T-cell (primary cell): ENCODE measurements around the gene AK6. TPM values are rescaled to one million over a fixed set of nuclear protein-coding genes. Genes with fewer than 3 reads are reported as not detected.
"Not testable (repeated sequence)": the region's sequence is repeated elsewhere in the genome, so short reads cannot be mapped to it uniquely, and the experiment has no call there.

Experiments
- ATAC-seq, 4 experiments: fragments of 200-7000 bp in 3 of 4; fragments of 150-1000 bp in 1 of 4; cut with Tn5 transposase; replicated peaks in 1 of 4; 1 replicate in 3 of 4; 2 replicates in 1 of 4; pipeline ENCODE4 v1.10.0; 2021; ENCODE audit warnings: moderate library complexity in 3 of 4, mild to moderate bottlenecking in 2 of 4, moderate number of reproducible peaks in 1 of 4
- CTCF ChIA-PET, 2 donors: fragments of 300-600 bp; sonication (Branson Sonifier 250); formaldehyde crosslinking; loops; one replicate each; lab custom pipeline; 2022; ENCODE audit warnings: antibody characterized with exemption in 2 of 2; lab: Charles Lee
- POLR2A ChIA-PET, 2 donors: fragments of 300-600 bp; sonication (Branson Sonifier 250); formaldehyde crosslinking; loops; one replicate each; lab custom pipeline; 2022; ENCODE audit warnings: antibody characterized with exemption in 2 of 2; lab: Charles Lee
- DNase-seq, 35 experiments: peaks; one replicate each; pipeline versions ENCODE4 v3.0.0 to v3.0.0-alpha.2; 2013 to 2023
- H3K27ac ChIP-seq: one replicate; pipeline ENCODE4 v1.5.1; 2013; ENCODE audit warnings: low read length
- H3K27me3 ChIP-seq, 2 experiments: replicated peaks in 1 of 2; 1 replicate in 1 of 2; 2 replicates in 1 of 2; pipeline versions ENCODE4 v1.6.1 to v1.7.0; 2013; ENCODE audit warnings: low read length in 1 of 2, mixed read lengths in 1 of 2; ENCODE audit not compliant: control insufficient read depth in 2 of 2, insufficient read depth in 2 of 2; ENCODE audit errors: extremely low read depth in 1 of 2
- H3K36me3 ChIP-seq, 2 donors: 1 replicate in 1 of 2; 2 replicates in 1 of 2; pipeline versions ENCODE4 v1.6.1 to v1.7.0; 2013; ENCODE audit warnings: low read length in 1 of 2; ENCODE audit not compliant: control insufficient read depth in 2 of 2, insufficient read depth in 1 of 2; ENCODE audit errors: extremely low read depth in 1 of 2
- H3K4me1 ChIP-seq, 2 experiments: 1 replicate in 1 of 2; 2 replicates in 1 of 2; pipeline versions ENCODE4 v1.6.1 to v1.7.0; 2013; ENCODE audit warnings: low read length in 2 of 2, mixed read lengths in 1 of 2; ENCODE audit not compliant: insufficient read depth in 2 of 2, control insufficient read depth in 1 of 2; ENCODE audit errors: extremely low read depth in 1 of 2
- H3K4me3 ChIP-seq, 2 donors: 1 replicate in 1 of 2; 2 replicates in 1 of 2; pipeline versions ENCODE4 v1.5.1 to v1.7.0; 2013; ENCODE audit warnings: mild to moderate bottlenecking in 2 of 2, low read length in 1 of 2, moderate library complexity in 1 of 2; ENCODE audit not compliant: control insufficient read depth in 1 of 2; ENCODE audit errors: extremely low read depth in 1 of 2
- H3K9me3 ChIP-seq: 2 replicates; pipeline ENCODE4 v1.7.0; 2013
- H3K27ac Mint-ChIP-seq, 2 donors: one replicate each; pipeline ENCODE4 v1.8.0; 2020 to 2021; ENCODE audit warnings: mild to moderate bottlenecking in 2 of 2, mixed read lengths in 2 of 2
- H3K27me3 Mint-ChIP-seq, 2 donors: one replicate each; pipeline ENCODE4 v1.8.0; 2021 to 2022; ENCODE audit warnings: mixed read lengths in 2 of 2
- H3K36me3 Mint-ChIP-seq: one replicate; pipeline ENCODE4 v1.8.0; 2021; ENCODE audit warnings: mixed read lengths
- H3K4me1 Mint-ChIP-seq, 3 donors: one replicate each; pipeline ENCODE4 v1.8.0; 2020 to 2022; ENCODE audit warnings: mixed read lengths in 3 of 3, mild to moderate bottlenecking in 1 of 3
- H3K4me3 Mint-ChIP-seq, 3 donors: one replicate each; pipeline ENCODE4 v1.8.0; 2020 to 2022; ENCODE audit warnings: mild to moderate bottlenecking in 3 of 3, mixed read lengths in 3 of 3, moderate library complexity in 3 of 3
- H3K9me3 Mint-ChIP-seq, 3 donors: one replicate each; pipeline ENCODE4 v1.8.0; 2020 to 2022; ENCODE audit warnings: mixed read lengths in 3 of 3
- WGBS: methylation state at CpG from one replicate; pipeline ENCODE4 v1.1.5; 2013; ENCODE audit warnings: missing lambda C conversion rate; ENCODE audit not compliant: insufficient coverage; 5-methylcytosine and 5-hydroxymethylcytosine counted together
- total RNA-seq, 35 experiments: library from RNA in 6 of 35; stranded (reverse) in 6 of 35; fragments of 120-200 nt in 1 of 35; gene quantifications; one replicate each; pipeline versions ENCODE4 v1.2.1 to v1.2.4 and lab custom pipeline; 2013 to 2026

AK6 gene
- total RNA-seq, 5 donors from 2014 or later (not counting 1 experiment from before 2014, with no cell fraction given): 9.5 to 23.8 (median 19.1) TPM

- Histone ChIP-seq H3K4me1 (no peaks in the 10 kb centered on the region), H3K4me3 (no peak overlapping the region), H3K27ac (no peak overlapping the region), H3K36me3 (peaks cover 2 to 29% of the 10 kb centered on the region in 2 donors), H3K27me3 (no peaks in the 10 kb centered on the region), H3K9me3 (no peaks in the 10 kb centered on the region)
- Mint-ChIP-seq H3K27me3 (no peaks in the 10 kb centered on the region), H3K27ac (no peak overlapping the region), H3K36me3 (peaks cover 36% of the 10 kb centered on the region), H3K9me3 (peaks cover 0 to 3% (median 0%) of the 10 kb centered on the region in 3 donors), H3K4me3 (no peak overlapping the region), H3K4me1 (no peaks in the 10 kb centered on the region)
- 96% methylated on average over 5 of the region's 15 CpGs for WGBS
- ATAC-seq: no peak
- POLR2A ChIA-PET: no interaction called here
- CTCF ChIA-PET: no interaction called here
- no peak for DNase-seq
Observed at GRCh38 chr5:69404659-69405330, 35.5 kb upstream of the AK6 start.

GRCh38 chr5:69378376-69378775 lies 9.1 kb upstream of the AK6 start:
- Mint-ChIP-seq H3K9me3 (no peaks in the 10 kb centered on the region), H3K4me1 (peaks cover 0 to 5% (median 0%) of the 10 kb centered on the region in 3 donors), H3K36me3 (peaks cover 21% of the 10 kb centered on the region), H3K27ac (no peak overlapping the region), H3K4me3 (no peak overlapping the region), H3K27me3 (no peaks in the 10 kb centered on the region)
- Histone ChIP-seq H3K9me3 (no peaks in the 10 kb centered on the region), H3K4me1 (no peaks in the 10 kb centered on the region), H3K4me3 (no peak overlapping the region), H3K36me3 (peaks cover 0 to 30% of the 10 kb centered on the region in 2 donors), H3K27me3 (no peaks in the 10 kb centered on the region), H3K27ac (no peak overlapping the region)
- POLR2A ChIA-PET: no interaction called here
- CTCF ChIA-PET: no interaction called here
- ATAC-seq (no peak), DNase-seq (no peak)

- Histone ChIP-seq H3K27ac (no peak overlapping the region), H3K4me1 (peaks cover 6 to 7% of the 10 kb centered on the region in 2 experiments), H3K27me3 (no peaks in the 10 kb centered on the region), H3K9me3 (no peaks in the 10 kb centered on the region), H3K4me3 (no peak overlapping the region), H3K36me3 (peaks cover 0 to 14% of the 10 kb centered on the region in 2 donors)
- ChIA-PET POLR2A (interaction anchor here in 1 of 2 donors (0.6 kb wide), 1 partner anchor 77 kb away, joined by 3 read pairs; no protein-coding TSS in a partner anchor), CTCF (interaction anchor here (0.6 to 1.0 kb wide), 2 partner anchors 104 to 282 kb away, joined by 3 to 5 read pairs; no protein-coding TSS in a partner anchor)
- H3K36me3 Mint-ChIP-seq: peaks cover 15% of the 10 kb centered on the region
- DNase-seq (no peak), ATAC-seq (no peak)
- peaks cover 14 to 20% (median 19%) of the 10 kb centered on the region in 3 donors for H3K4me1 Mint-ChIP-seq
- H3K4me3 Mint-ChIP-seq: no peak overlapping the region
- H3K9me3 Mint-ChIP-seq: no peaks in the 10 kb centered on the region
- 100% methylated on average over 1 of the region's 4 CpGs for WGBS
- H3K27ac Mint-ChIP-seq: no peak overlapping the region
- H3K27me3 Mint-ChIP-seq: no peaks in the 10 kb centered on the region
Observed at GRCh38 chr5:69374911-69375446, 5.7 kb upstream of the AK6 start.

- Mint-ChIP-seq H3K36me3 (peaks cover 13% of the 10 kb centered on the region), H3K9me3 (no peaks in the 10 kb centered on the region), H3K4me3 (no peak overlapping the region), H3K4me1 (peaks cover 29 to 36% (median 34%) of the 10 kb centered on the region in 3 donors), H3K27ac (no peak overlapping the region), H3K27me3 (no peaks in the 10 kb centered on the region)
- ChIA-PET POLR2A (interaction anchor here in 1 of 2 donors (0.6 kb wide), 1 partner anchor 134 kb away, joined by 3 read pairs; no protein-coding TSS in a partner anchor), CTCF (interaction anchor here (0.5 to 1.8 kb wide), 4 partner anchors 138 to 279 kb away, joined by 3 to 13 read pairs (median 6); partner anchors contain the start of genes SLC30A5 (in 2 of the 2) and CDK7 (in 1 of the 2))
- no CpG with 5 or more reads among the region's 5 CpGs for WGBS
- H3K4me3 ChIP-seq: no peak overlapping the region
- peaks cover 0 to 14% of the 10 kb centered on the region in 2 donors for H3K36me3 ChIP-seq
- H3K4me1 ChIP-seq: peaks cover 15 to 17% of the 10 kb centered on the region in 2 experiments
- H3K27ac ChIP-seq: no peak overlapping the region
- ATAC-seq (no peak), DNase-seq (no peak)
- no peaks in the 10 kb centered on the region for H3K9me3 ChIP-seq
- no peaks in the 10 kb centered on the region for H3K27me3 ChIP-seq
Observed at GRCh38 chr5:69372394-69372793, 3.1 kb upstream of the AK6 start.

- CTCF ChIA-PET: interaction anchor here (0.9 to 1.5 kb wide), 5 partner anchors 9 to 327 kb away, joined by 3 to 10 read pairs (median 4); partner anchors contain the start of gene SLC30A5 (in 1 of the 2)
- peak overlapping the region; percentile 98 to 99 for H3K27ac Mint-ChIP-seq
- H3K4me3 ChIP-seq: peak overlapping the region; percentile 88 to 90
- H3K27me3 ChIP-seq, H3K36me3 Mint-ChIP-seq, H3K9me3 ChIP-seq, H3K27me3 Mint-ChIP-seq, DNase-seq, H3K9me3 Mint-ChIP-seq, ATAC-seq: not testable (repeated sequence)
- 2% methylated on average over 14 of the region's 16 CpGs for WGBS
- peaks cover 0 to 18% of the 10 kb centered on the region in 2 donors for H3K36me3 ChIP-seq
- peak overlapping the region; percentile 92 for H3K27ac ChIP-seq
- peaks cover 15 to 23% of the 10 kb centered on the region in 2 experiments for H3K4me1 ChIP-seq
- H3K4me3 Mint-ChIP-seq: peak overlapping the region; percentile 89 to 93 (median 91)
- peaks cover 37 to 52% (median 47%) of the 10 kb centered on the region in 3 donors for H3K4me1 Mint-ChIP-seq
- POLR2A ChIA-PET: interaction anchor here (0.6 kb wide), 3 partner anchors 99 to 269 kb away, joined by 3 read pairs; no protein-coding TSS in a partner anchor
Observed at GRCh38 chr5:69370335-69370734, 1.0 kb upstream of the AK6 start.

GRCh38 chr5:69368458-69369339 lies 621 bp downstream of the AK6 start:
- CTCF ChIA-PET: no interaction called here
- no peaks in the 10 kb centered on the region for H3K27me3 ChIP-seq
- Mint-ChIP-seq H3K9me3 (no peaks in the 10 kb centered on the region), H3K36me3 (peaks cover 18% of the 10 kb centered on the region), H3K27ac (peak overlapping the region; percentile 93 to 95), H3K4me3 (peak overlapping the region; percentile 89 to 94 (median 91)), H3K4me1 (peaks cover 37 to 64% (median 58%) of the 10 kb centered on the region in 3 donors), H3K27me3 (no peaks in the 10 kb centered on the region)
- WGBS: 0% methylated on average over 19 of the region's 39 CpGs
- H3K4me1 ChIP-seq: peaks cover 15 to 23% of the 10 kb centered on the region in 2 experiments
- H3K36me3 ChIP-seq: peaks cover 3 to 26% of the 10 kb centered on the region in 2 donors
- peak overlapping the region; percentile 92 for H3K27ac ChIP-seq
- DNase-seq (peak in 31 of 35 experiments; percentile 1 to 58 (median 31)), ATAC-seq (peak in 3 of 4 experiments; percentile 25 to 29 (median 27))
- H3K9me3 ChIP-seq: no peaks in the 10 kb centered on the region
- POLR2A ChIA-PET: no interaction called here
- H3K4me3 ChIP-seq: peak overlapping the region; percentile 88 to 90
